GF-D8 (cell line): ENCODE data around the gene COL21A1.
"Not testable (repeated sequence)": the region's sequence is repeated elsewhere in the genome, so short reads cannot be mapped to it uniquely, and the experiment has no call there.

Source experiments
- DNase-seq: peaks from one replicate; lab custom pipeline; 2025; lab: John Stamatoyannopoulos, UW

The COL21A1 gene

GRCh38 chr6:56048601-56049000 lies 198.8 kb downstream of the COL21A1 start:
- no peak for DNase-seq

- no peak for DNase-seq
Observed at GRCh38 chr6:56047931-56048540, 199.3 kb downstream of the COL21A1 start.

DNA sequence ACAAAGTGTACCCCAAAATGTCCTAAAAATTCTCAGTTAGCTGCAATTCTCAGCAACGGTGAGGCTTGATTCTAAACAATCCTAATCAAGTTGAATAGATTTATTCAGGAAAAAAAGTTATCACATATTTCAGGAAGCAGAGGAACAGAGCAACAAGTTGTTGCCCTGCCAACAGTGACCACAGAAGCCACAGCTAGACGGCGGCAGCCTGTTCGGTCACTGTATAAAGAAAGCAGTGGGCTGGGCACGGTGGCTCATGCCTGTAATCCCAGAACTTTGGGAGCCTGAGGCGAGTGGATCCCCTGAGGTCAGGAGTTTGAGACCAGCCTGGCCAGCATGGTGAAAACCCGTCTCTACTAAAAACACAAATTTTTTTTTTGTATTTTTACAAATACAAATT lies 200.8 kb downstream of the COL21A1 start:
- peak; percentile 40 for DNase-seq

- DNase-seq, result no peak
Observed at GRCh38 chr6:56043761-56044160, 203.6 kb downstream of the COL21A1 start.

DNA sequence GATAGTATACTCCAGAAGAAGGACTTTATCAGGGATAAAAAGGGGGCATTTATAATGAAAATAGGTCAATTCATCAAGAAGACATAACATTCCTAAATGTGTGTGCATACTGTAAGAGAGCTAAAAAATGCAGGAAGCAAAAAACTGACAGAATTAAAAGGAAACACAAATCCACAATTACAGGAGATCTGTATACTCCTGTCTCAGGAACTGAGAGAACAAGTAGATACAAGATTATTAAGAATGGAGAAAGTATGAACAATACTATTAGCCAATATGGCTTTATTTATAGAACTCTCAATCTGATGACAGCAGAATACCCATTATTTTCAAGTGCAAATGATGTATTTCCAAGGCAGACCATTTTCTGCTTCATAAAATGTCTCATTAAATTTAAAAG lies 204.3 kb downstream of the COL21A1 start:
- no peak for DNase-seq

DNA sequence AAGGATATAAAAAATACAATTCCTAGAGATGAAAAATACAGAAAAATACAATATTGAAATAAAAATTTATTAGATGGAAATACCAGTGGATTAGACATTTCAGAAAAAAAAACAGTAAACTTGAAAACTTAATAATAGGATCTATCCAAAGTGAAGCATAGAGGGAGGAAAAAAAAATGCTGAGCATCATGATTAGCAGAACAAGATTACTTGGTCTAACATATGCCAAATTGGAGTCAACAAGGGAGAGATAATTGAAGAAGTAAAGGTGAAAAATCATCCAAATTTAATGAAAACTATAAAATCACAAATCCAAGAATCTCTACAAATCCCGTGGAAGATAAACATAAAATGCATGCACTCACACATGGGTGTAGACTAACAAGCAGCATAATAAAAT lies 205.8 kb downstream of the COL21A1 start:
- no peak for DNase-seq

- DNase-seq, result no peak
Observed at GRCh38 chr6:56040889-56041301, 206.5 kb downstream of the COL21A1 start.

DNA sequence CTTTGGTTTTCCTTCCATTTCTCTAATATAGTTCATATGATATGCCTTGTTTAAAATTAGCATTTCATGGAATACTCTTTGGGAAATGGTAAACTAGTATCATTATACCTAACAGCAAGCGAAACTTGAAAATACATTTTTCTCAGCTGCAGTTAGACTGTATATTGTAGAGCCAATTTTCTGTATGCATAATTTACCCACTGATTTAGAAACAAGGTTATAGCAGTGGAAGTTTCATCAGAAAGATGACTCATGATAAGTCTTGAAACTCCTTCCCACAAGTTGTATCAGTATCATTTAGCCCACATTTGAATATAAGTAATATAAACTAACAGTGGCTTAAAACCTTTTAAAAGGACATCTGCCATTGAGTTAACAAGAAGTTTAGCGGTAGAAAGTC lies 207.2 kb downstream of the COL21A1 start:
- DNase-seq, result no peak

DNA sequence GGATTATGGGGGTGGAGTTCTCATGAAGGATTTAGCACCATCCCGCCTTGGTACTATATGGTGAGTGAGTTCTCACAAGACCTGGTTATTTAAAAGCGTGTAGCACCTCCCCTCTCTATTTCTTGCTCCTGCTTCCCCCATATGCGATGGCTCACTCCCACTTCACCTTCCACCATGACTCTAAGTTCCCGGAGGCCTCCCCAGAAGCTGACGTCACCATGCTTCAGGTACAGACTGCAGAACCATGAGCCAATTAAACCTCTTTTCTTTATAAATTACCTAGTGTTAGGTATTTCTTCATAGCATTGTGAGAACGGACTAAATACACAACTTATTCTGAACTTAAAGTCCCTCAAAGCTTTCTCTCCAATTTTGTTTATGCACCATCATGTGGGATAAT lies 208.6 kb downstream of the COL21A1 start:
- no peak for DNase-seq

DNA sequence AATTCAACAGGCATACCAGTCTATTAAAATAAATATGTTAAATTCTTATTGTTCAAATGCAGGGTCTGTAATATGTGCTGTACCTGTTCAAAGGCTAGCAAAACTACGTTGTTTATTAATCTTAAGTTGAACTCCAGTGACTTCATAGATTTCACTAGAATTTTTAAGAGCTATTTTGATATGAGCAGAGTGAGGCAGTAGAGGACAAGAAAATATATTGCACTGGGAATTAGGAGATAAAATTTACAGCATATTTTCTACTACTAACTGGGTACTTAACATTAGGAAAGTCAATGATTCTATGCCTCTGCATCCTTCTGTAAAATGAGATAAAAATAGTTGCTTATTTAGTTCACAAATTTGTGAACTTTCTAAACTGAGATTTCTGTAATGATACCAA lies 209.8 kb downstream of the COL21A1 start:
- no peak for DNase-seq

- DNase-seq, result no peak
Observed at GRCh38 chr6:56036916-56037600, 210.3 kb downstream of the COL21A1 start.

- no peak for DNase-seq
Observed at GRCh38 chr6:56033401-56033800, 214.0 kb downstream of the COL21A1 start.

DNA sequence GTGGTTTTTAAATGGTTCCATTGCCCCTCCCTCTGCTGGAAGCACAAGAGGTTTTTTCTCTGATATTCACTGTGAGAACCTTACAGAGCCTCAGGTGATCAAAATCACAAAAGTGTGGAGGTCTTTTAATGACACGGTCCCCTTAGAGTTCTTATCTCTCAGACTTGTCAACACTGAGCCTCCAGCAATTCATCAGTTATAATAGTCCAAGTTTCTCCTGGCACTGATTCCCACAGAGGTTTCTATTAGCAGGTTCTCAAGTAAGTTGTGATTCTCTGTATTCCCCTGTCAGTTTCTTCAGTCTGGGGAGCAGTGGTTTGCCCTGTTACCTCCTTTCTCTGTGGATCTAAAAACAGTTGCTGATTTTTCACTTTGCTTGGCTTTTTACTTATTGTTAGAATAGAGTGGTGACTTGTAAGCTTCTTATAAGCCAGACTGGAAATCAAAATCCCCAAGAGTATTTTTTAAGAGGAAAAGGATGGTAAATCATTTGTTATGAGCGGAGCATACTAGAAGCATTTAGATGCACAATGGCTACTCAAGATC lies 214.6 kb downstream of the COL21A1 start:
- no peak for DNase-seq

DNA sequence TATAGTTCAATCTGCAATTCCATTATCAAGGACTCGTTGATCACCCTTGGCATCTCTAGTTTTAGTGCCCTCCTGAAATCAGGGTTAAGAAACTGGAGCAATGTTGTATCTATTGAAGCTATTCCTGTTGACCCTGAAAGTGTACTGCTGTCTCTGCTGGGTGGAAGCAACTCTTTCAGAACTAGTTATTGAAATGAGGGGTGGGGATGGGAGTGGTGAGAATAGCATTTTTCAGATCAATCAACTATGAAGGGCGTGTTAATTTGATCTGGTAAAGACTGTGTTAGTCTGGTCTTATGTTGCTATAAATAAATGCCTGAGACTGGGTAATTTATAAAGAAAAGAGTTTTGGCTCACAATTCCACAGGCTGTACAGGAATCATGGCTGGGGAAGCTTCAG lies 219.5 kb downstream of the COL21A1 start:
- no peak for DNase-seq

GRCh38 chr6:56026455-56027180 lies 220.8 kb downstream of the COL21A1 start:
- no peak for DNase-seq

GRCh38 chr6:56025795-56026194 lies 221.6 kb downstream of the COL21A1 start:
- no peak for DNase-seq

- no peak for DNase-seq
Observed at GRCh38 chr6:56024931-56025330, 222.4 kb downstream of the COL21A1 start.

DNA sequence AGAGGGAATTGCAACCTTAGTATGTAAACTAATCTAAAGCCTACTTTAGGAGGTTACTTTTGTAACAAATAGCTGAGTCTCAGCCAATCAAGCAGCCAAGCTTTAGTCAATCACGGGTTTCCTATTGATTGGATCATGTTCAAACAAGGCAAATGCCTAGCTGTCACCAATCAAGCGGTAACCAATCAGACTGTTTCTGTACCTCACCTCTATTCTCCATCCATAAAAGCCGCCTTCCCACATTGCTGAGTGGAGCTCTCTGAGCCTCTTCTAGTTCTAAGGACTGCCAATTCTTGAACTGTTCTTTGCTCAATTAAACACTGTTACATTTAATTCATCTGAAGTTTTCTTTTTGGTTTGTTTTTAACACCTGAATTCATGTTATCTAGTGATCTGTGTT lies 223.6 kb downstream of the COL21A1 start:
- no peak for DNase-seq

DNA sequence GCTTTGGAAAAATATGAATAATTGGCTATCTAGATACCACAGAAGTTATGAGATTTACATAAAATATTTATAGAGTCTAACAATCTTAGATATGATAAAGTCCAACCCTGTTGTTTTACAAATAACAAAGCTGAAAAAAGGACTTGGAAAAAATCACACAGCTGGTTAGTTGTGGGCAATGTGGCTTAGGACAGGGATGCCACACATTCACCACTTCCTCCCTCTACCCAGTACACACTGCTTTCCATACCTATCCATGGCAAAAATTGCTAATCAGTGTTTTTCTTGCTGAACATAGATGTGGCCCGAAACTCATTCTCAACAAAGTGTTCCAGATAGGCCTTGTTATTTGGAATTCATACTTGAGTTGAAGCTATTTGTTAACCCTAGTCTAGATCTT lies 224.7 kb downstream of the COL21A1 start:
- no peak for DNase-seq

- DNase-seq, result no peak
Observed at GRCh38 chr6:56021943-56022342, 225.4 kb downstream of the COL21A1 start.

- no peak for DNase-seq
Observed at GRCh38 chr6:56019973-56020372, 227.4 kb downstream of the COL21A1 start.

DNA sequence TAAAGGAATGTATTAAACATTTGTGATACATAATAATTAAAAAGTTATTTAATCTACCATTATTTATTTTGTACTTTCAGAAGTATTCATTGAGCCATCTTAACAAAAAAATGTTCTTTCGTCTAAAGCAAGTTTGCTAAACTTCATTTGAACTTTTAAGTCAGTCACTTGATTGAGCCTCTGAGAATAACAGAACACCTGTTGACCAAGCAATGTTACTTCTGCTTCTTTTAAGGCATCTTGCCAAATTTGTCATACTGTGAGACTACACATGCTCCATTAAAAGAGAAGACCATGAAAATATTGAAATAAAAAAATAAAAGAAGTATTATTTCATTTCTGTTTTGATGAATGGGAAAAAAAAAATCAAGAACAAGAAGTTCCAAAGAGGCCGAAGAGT lies 230.2 kb downstream of the COL21A1 start:
- DNase-seq, result no peak

DNA sequence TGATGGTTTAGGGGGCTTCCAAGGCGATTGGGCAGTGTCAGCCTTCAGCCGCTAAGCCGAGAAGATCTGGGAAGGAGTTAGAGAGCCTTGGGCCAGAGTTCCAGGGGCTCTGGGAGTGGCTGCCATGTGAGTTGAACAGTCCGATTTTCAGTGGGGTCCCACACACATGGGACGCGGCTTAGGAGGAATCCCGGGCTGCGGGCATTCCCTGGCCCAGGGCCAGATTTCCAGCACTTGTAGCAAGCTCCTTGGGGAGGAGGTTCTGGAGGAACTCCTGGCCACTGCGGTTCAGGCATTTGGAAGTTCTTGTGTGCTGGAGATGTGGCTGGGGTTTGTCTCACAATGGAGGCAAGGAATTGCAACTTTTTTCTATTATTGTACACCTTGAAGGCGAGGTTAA lies 233.3 kb downstream of the COL21A1 start:
- DNase-seq, result not testable (repeated sequence)
